Measurements from ENCODE around the gene SATB2. TPM values are rescaled to one million over a fixed set of nuclear protein-coding genes. Genes with fewer than 3 reads are reported as not detected.
A peak's percentile ranks its signal among the peaks of the same experiment; 100 is the strongest.

SATB2 gene
- total RNA-seq, 1 donor: 53.2 TPM

DNA sequence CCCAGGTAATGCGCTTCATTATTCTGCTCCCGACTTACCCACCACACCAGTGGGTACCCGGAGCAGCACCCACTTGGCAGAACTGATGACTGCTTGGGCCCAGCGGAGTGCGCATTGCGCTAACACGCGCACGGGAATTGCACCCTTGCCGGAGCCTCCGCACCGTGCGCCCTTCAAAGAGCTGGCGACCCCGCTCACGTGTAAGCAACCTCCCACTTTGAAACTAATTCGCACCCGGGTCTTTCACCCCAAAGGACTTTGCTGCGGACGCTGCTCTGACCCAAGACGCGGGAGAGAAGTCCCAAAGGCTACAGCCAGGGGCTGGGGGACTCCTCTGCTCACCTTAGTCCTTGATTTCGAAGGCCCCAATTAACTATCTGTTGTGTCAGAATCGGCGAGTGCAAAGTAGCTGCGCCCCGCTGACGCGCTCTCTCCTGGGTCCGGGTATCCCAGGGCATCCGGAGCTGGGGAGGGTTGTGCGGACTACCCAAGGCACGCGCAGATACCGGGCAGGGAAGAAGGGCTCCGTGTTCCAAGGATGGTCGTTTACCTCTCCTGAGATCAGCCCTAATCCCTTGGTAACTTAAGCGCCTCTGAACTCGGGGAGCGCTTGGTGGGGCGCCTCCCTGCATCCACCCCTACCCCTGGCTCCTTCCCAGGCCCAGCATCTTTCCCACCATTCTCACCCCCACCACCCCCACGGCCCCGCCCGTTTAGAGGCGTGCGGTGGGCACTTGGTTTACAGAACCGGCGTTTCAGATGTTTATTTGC lies 13.1 kb upstream of the SATB2 start:
- TF ChIP-seq, protein P1, sequence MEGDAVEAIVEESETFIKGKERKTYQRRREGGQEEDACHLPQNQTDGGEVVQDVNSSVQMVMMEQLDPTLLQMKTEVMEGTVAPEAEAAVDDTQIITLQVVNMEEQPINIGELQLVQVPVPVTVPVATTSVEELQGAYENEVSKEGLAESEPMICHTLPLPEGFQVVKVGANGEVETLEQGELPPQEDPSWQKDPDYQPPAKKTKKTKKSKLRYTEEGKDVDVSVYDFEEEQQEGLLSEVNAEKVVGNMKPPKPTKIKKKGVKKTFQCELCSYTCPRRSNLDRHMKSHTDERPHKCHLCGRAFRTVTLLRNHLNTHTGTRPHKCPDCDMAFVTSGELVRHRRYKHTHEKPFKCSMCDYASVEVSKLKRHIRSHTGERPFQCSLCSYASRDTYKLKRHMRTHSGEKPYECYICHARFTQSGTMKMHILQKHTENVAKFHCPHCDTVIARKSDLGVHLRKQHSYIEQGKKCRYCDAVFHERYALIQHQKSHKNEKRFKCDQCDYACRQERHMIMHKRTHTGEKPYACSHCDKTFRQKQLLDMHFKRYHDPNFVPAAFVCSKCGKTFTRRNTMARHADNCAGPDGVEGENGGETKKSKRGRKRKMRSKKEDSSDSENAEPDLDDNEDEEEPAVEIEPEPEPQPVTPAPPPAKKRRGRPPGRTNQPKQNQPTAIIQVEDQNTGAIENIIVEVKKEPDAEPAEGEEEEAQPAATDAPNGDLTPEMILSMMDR (IDR thresholded peaks at IDR 0.05; ENCODE audit: extremely low read depth, low read depth, low read length): no peak
- no peaks in the 10 kb centered on the region for H3K79me2 ChIP-seq (ENCODE audit: insufficient read depth, low read length)
- H3K36me3 ChIP-seq (ENCODE audit: insufficient read depth, low read length): no peaks in the 10 kb centered on the region
- H3K4me3 ChIP-seq (ENCODE audit: insufficient read depth, low read length): peak overlapping the region; percentile 67
- DNase-seq (ENCODE audit: insufficient read length, low spot score, missing footprints): peak; percentile 76
- H3K27ac ChIP-seq (ENCODE audit: low read depth, low read length): no peak overlapping the region
- H4K20me1 ChIP-seq (ENCODE audit: insufficient read depth, low read length): no peaks in the 10 kb centered on the region
- peak overlapping the region; percentile 62 for H2AFZ ChIP-seq (ENCODE audit: low read length)
- peak overlapping the region; percentile 85 for H3K4me2 ChIP-seq (ENCODE audit: insufficient read depth, low read length)
- H3K27me3 ChIP-seq (ENCODE audit: insufficient read depth, low read length): peaks cover 58% of the 10 kb centered on the region
- peaks cover 7% of the 10 kb centered on the region for H3K4me1 ChIP-seq (ENCODE audit: insufficient read depth, low read length)
- H3K9me3 ChIP-seq (ENCODE audit: low read depth, low read length): no peaks in the 10 kb centered on the region

DNA sequence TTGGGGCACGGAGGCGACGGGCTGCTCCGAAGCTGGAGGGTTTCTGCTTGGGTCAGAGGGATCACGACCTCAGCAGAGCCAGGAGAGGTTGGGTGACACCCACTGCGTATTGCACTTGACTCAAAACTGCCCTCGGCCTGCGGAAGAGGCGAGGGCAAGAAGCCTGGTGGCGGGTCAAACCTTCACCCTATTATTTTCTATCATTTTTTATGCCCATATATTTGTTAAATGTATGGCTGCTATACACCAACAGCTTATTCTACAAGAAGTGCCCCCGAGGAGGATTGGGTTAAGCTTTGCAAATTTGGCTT lies 12.6 kb upstream of the SATB2 start:
- Histone ChIP-seq H3K4me3 (ENCODE audit: insufficient read depth, low read length) (peak overlapping the region; percentile 4), H2AFZ (ENCODE audit: low read length) (no peak overlapping the region), H3K4me2 (ENCODE audit: insufficient read depth, low read length) (peak overlapping the region; percentile 85), H3K27me3 (ENCODE audit: insufficient read depth, low read length) (peaks cover 64% of the 10 kb centered on the region), H4K20me1 (ENCODE audit: insufficient read depth, low read length) (no peaks in the 10 kb centered on the region), H3K36me3 (ENCODE audit: insufficient read depth, low read length) (no peaks in the 10 kb centered on the region), H3K79me2 (ENCODE audit: insufficient read depth, low read length) (no peaks in the 10 kb centered on the region), H3K9me3 (ENCODE audit: low read depth, low read length) (no peaks in the 10 kb centered on the region), H3K4me1 (ENCODE audit: insufficient read depth, low read length) (peaks cover 7% of the 10 kb centered on the region), H3K27ac (ENCODE audit: low read depth, low read length) (no peak overlapping the region)
- TF ChIP-seq, protein P1 (IDR thresholded peaks at IDR 0.05; ENCODE audit: extremely low read depth, low read depth, low read length): no peak
- peak; percentile 31 for DNase-seq (ENCODE audit: insufficient read length, low spot score, missing footprints)

DNA sequence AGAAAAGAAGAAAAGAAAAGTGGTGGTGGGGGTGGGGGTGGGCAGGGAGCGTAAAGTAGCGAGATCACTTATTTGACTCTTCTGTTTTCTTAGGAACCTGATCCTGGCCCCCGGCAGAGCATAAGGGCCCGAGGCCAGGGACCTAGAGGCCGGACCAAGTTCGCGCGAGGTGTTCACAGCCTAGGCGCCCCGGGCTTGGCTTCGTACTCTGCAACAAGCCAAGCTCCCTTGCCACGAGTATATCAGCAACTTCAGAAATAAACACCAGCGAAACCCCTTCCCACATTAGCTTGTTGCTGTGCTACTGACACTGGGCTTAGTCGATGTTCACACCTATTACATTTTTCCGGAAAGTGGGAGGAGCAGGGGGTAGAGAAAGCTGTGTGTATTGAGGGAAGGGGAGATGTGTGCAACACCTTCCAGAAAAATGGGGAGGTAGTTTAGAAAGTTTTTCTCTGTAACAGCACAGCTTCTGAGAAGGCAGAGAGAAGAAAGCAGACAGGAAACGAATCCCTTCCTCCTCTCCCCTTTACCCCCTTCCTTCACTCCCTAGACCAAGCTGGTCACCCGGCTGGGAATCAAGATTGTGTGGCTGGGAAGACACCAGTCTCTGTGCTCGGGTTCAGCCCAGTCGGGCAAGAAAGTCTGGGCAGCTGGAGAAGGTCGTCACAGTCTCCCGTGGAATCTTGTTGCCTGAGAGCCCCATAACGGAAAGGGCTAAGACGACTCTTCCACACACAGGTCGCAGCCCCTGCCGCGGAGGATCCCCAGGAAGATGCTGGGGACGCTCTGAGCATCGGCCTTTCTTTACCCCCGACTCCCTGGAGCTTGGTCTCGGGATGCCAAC lies 12.0 kb upstream of the SATB2 start:
- H3K4me2 ChIP-seq (ENCODE audit: insufficient read depth, low read length): peak overlapping the region; percentile 85
- H3K4me1 ChIP-seq (ENCODE audit: insufficient read depth, low read length): peaks cover 7% of the 10 kb centered on the region
- H3K27me3 ChIP-seq (ENCODE audit: insufficient read depth, low read length): peaks cover 70% of the 10 kb centered on the region

More for the DNA sequence above, 12.0 kb upstream of the SATB2 start:
- H4K20me1 ChIP-seq (ENCODE audit: insufficient read depth, low read length): no peaks in the 10 kb centered on the region
- no peaks in the 10 kb centered on the region for H3K79me2 ChIP-seq (ENCODE audit: insufficient read depth, low read length)
- no peaks in the 10 kb centered on the region for H3K36me3 ChIP-seq (ENCODE audit: insufficient read depth, low read length)
- no peak overlapping the region for H3K27ac ChIP-seq (ENCODE audit: low read depth, low read length)
- H3K4me3 ChIP-seq (ENCODE audit: insufficient read depth, low read length): peak overlapping the region; percentile 69
- no peaks in the 10 kb centered on the region for H3K9me3 ChIP-seq (ENCODE audit: low read depth, low read length)
- TF ChIP-seq, protein P1 (IDR thresholded peaks at IDR 0.05; ENCODE audit: extremely low read depth, low read depth, low read length): no peak
- DNase-seq (ENCODE audit: insufficient read length, low spot score, missing footprints): peak; percentile 61
- peak overlapping the region; percentile 59 for H2AFZ ChIP-seq (ENCODE audit: low read length)

Data from osteoblast (primary cell).